H1 (cell line): ENCODE measurements around the gene MYO3A. TPM values are rescaled to one million over a fixed set of nuclear protein-coding genes. Genes with fewer than 3 reads are reported as not detected.
A peak's percentile ranks its signal among the peaks of the same experiment; 100 is the strongest.

ENCODE experiments used
- CTCF ChIA-PET: fragments of 300-600 bp; sonication (Branson Sonifier 250); formaldehyde crosslinking; loops from one replicate; lab custom pipeline; 2021; ENCODE audit not compliant: partially characterized antibody; lab: Charles Lee
- POLR2A ChIA-PET: fragments of 300-600 bp; sonication (Branson Sonifier 250); formaldehyde crosslinking; loops from one replicate; lab custom pipeline; 2021; ENCODE audit warnings: inconsistent platforms; ENCODE audit not compliant: partially characterized antibody; lab: Charles Lee
- DNase-seq, 2 experiments: peaks; one replicate each; pipeline versions ENCODE4 v3.0.0 to v3.0.0-alpha.2; 2010 to 2022; ENCODE audit warnings: low spot score in 2 of 2, low read depth in 1 of 2, mixed read lengths in 1 of 2
- FAIRE-seq: peaks from 2 replicates; lab custom pipeline; 2011; peaks lifted over from hg19 to GRCh38; lab: Jason Lieb, UNC
- H2AFZ ChIP-seq: 2 replicates; pipeline ENCODE4 v1.8.1; 2012; ENCODE audit warnings: low read length, inconsistent platforms
- H2AK5ac ChIP-seq: 2 replicates; pipeline ENCODE4 v1.6.1; 2013; ENCODE audit warnings: low read depth, low read length
- H2BK120ac ChIP-seq: replicated peaks from 2 replicates; pipeline ENCODE3; 2013; ENCODE audit warnings: low read depth, low read length, inconsistent platforms
- H2BK12ac ChIP-seq: 2 replicates; pipeline ENCODE4 v1.6.1; 2013; ENCODE audit warnings: low read depth, low read length
- H2BK15ac ChIP-seq: 2 replicates; pipeline ENCODE4 v1.6.1; 2013; ENCODE audit warnings: low read length
- H2BK20ac ChIP-seq: 2 replicates; pipeline ENCODE4 v1.6.1; 2013; ENCODE audit warnings: low read length
- H2BK5ac ChIP-seq: 2 replicates; pipeline ENCODE4 v1.6.1; 2013; ENCODE audit warnings: low read depth, low read length
- H3K14ac ChIP-seq: 2 replicates; pipeline ENCODE4 v1.6.1; 2013; ENCODE audit warnings: inconsistent platforms; ENCODE audit not compliant: insufficient read length
- H3K18ac ChIP-seq: 2 replicates; pipeline ENCODE4 v1.6.1; 2013; ENCODE audit warnings: low read length; ENCODE audit errors: extremely low read depth
- H3K23ac ChIP-seq: 2 replicates; pipeline ENCODE4 v1.6.1; 2013; ENCODE audit warnings: inconsistent platforms; ENCODE audit not compliant: insufficient read length
- H3K23me2 ChIP-seq: 2 replicates; pipeline ENCODE4 v1.6.1; 2013; ENCODE audit warnings: low read depth, low read length
- H3K27ac ChIP-seq: 2 replicates; pipeline ENCODE4 v1.6.1; 2011; ENCODE audit warnings: low read depth, low read length, inconsistent platforms
- H3K27me3 ChIP-seq, 4 experiments: replicated peaks in 1 of 4; 1 replicate in 1 of 4; 2 replicates in 3 of 4; pipeline versions ENCODE4 v1.6.1 to v1.8.1; 2011 to 2013; ENCODE audit warnings: low read length in 3 of 4, mild to moderate bottlenecking in 3 of 4, inconsistent platforms in 2 of 4, mixed read lengths in 2 of 4, moderate library complexity in 1 of 4; ENCODE audit not compliant: control insufficient read depth in 3 of 4, insufficient read depth in 3 of 4; ENCODE audit errors: extremely low read depth in 1 of 4
- H3K36me3 ChIP-seq, 4 experiments: 2 replicates each; pipeline versions ENCODE4 v1.6.1 to v1.8.1; 2011 to 2013; ENCODE audit warnings: mild to moderate bottlenecking in 4 of 4, low read length in 3 of 4, moderate library complexity in 2 of 4, control low read depth in 1 of 4, inconsistent platforms in 1 of 4; ENCODE audit not compliant: insufficient read depth in 4 of 4, control insufficient read depth in 2 of 4
- H3K4ac ChIP-seq: replicated peaks from 2 replicates; pipeline ENCODE3; 2013; ENCODE audit warnings: low read length, low read depth, mixed read lengths, inconsistent platforms; ENCODE audit not compliant: insufficient read length
- H3K4me1 ChIP-seq, 4 experiments: replicated peaks in 1 of 4; 1 replicate in 1 of 4; 2 replicates in 3 of 4; pipeline versions ENCODE4 v1.6.1 to v1.8.1; 2011 to 2013; ENCODE audit warnings: low read length in 3 of 4, inconsistent platforms in 2 of 4, mixed read lengths in 1 of 4; ENCODE audit not compliant: insufficient read depth in 4 of 4, control insufficient read depth in 3 of 4
- H3K4me2 ChIP-seq, 2 experiments: 2 replicates each; pipeline versions ENCODE4 v1.6.1 to v1.8.1; 2011 to 2013; ENCODE audit warnings: low read depth in 2 of 2, low read length in 2 of 2, control low read depth in 1 of 2, inconsistent platforms in 1 of 2, mild to moderate bottlenecking in 1 of 2; ENCODE audit not compliant: insufficient read depth in 1 of 2
- H3K4me3 ChIP-seq, 4 experiments: fragments of 200-600, 300-600 bp in 1 of 4; sonication (generic), shearing (Covaris generic), sonication (Bioruptor Twin) in 1 of 4; 2 replicates each; pipeline versions ENCODE4 v1.5.1 to v1.8.1; 2011 to 2016; ENCODE audit warnings: low read length in 4 of 4, low read depth in 3 of 4, control low read depth in 2 of 4, inconsistent platforms in 2 of 4, mild to moderate bottlenecking in 2 of 4, mixed read lengths in 1 of 4, moderate library complexity in 1 of 4; ENCODE audit not compliant: insufficient read depth in 2 of 4; ENCODE audit errors: extremely low read depth in 1 of 4
- H3K56ac ChIP-seq: replicated peaks from 2 replicates; pipeline ENCODE3; 2013; ENCODE audit warnings: low read depth, mild to moderate bottlenecking, mixed read lengths, low read length, inconsistent platforms; ENCODE audit not compliant: insufficient read length
- H3K79me1 ChIP-seq: 2 replicates; pipeline ENCODE4 v1.6.1; 2013; ENCODE audit warnings: low read depth, low read length, control low read depth
- H3K79me2 ChIP-seq, 2 experiments: 2 replicates each; pipeline versions ENCODE4 v1.6.1 to v1.8.1; 2012 to 2013; ENCODE audit warnings: low read length in 2 of 2, mild to moderate bottlenecking in 2 of 2, inconsistent platforms in 1 of 2; ENCODE audit not compliant: insufficient read depth in 2 of 2, control insufficient read depth in 1 of 2
- H3K9ac ChIP-seq, 4 experiments: replicated peaks in 1 of 4; 1 replicate in 1 of 4; 2 replicates in 3 of 4; pipeline versions ENCODE4 v1.6.1 to v1.8.1; 2011 to 2013; ENCODE audit warnings: low read depth in 3 of 4, low read length in 3 of 4, control low read depth in 2 of 4, mild to moderate bottlenecking in 2 of 4, moderate library complexity in 2 of 4, inconsistent platforms in 1 of 4; ENCODE audit errors: extremely low read depth in 1 of 4
- H3K9me3 ChIP-seq, 2 experiments: 2 replicates each; pipeline versions ENCODE4 v1.6.1 to v1.8.1; 2012 to 2013; ENCODE audit warnings: mild to moderate bottlenecking in 2 of 2, moderate library complexity in 2 of 2, control low read depth in 1 of 2, inconsistent platforms in 1 of 2, low read depth in 1 of 2, low read length in 1 of 2, mixed read lengths in 1 of 2; ENCODE audit not compliant: insufficient read depth in 2 of 2
- H4K20me1 ChIP-seq, 2 experiments: replicated peaks in 1 of 2; 2 replicates each; pipeline versions ENCODE3 to v1.8.1; 2011 to 2013; ENCODE audit warnings: inconsistent platforms in 2 of 2, low read length in 2 of 2, mild to moderate bottlenecking in 1 of 2; ENCODE audit not compliant: insufficient read depth in 2 of 2, control insufficient read depth in 1 of 2
- H4K5ac ChIP-seq: 2 replicates; pipeline ENCODE4 v1.6.1; 2013; ENCODE audit warnings: low read length, low read depth, mixed read lengths, inconsistent platforms; ENCODE audit not compliant: insufficient read length
- H4K8ac ChIP-seq: 2 replicates; pipeline ENCODE4 v1.8.0; 2013; ENCODE audit warnings: mild to moderate bottlenecking, moderate library complexity, low read length, inconsistent platforms; ENCODE audit not compliant: insufficient read depth; ENCODE audit errors: extremely low read depth
- H4K91ac ChIP-seq: replicated peaks from 2 replicates; pipeline ENCODE3; 2013; ENCODE audit warnings: low read length, mixed read lengths, inconsistent platforms; ENCODE audit not compliant: insufficient read length
- CREB1 ChIP-seq: IDR thresholded peaks from 2 replicates; pipeline ENCODE4 v1.6.1; 2012; ENCODE audit warnings: inconsistent platforms
- FOSL1 ChIP-seq: IDR thresholded peaks from 2 replicates; pipeline ENCODE4 v1.6.1; 2011; ENCODE audit warnings: mild to moderate bottlenecking, low read depth, low read length, moderate library complexity; ENCODE audit not compliant: insufficient read depth
- HDAC2 ChIP-seq, 2 experiments: fragments of 300-600 bp in 1 of 2; sonication (generic) in 1 of 2; IDR thresholded peaks; 2 replicates each; pipeline ENCODE4 v1.6.1; 2011 to 2012; ENCODE audit warnings: low read depth in 2 of 2, low read length in 2 of 2, mild to moderate bottlenecking in 2 of 2, moderate library complexity in 2 of 2, borderline replicate concordance in 1 of 2, inconsistent platforms in 1 of 2
- KDM4A ChIP-seq: IDR thresholded peaks from one replicate; pipeline ENCODE4 v1.7.1; 2012; ENCODE audit warnings: low read depth, mild to moderate bottlenecking, moderate library complexity, low read length, inconsistent platforms; ENCODE audit not compliant: severe bottlenecking
- MAX ChIP-seq: IDR thresholded peaks from 2 replicates; pipeline ENCODE4 v1.6.1; 2012; ENCODE audit warnings: inconsistent platforms
- NRF1 ChIP-seq: IDR thresholded peaks from 2 replicates; pipeline ENCODE4 v1.6.1; 2011; ENCODE audit warnings: mild to moderate bottlenecking, low read depth, low read length, improper control_type of control experiment
- RAD21 ChIP-seq, 2 experiments: IDR thresholded peaks in 1 of 2; conservative IDR thresholded peaks in 1 of 2; 2 replicates each; pipeline ENCODE4 v1.6.1; 2011; ENCODE audit warnings: low read depth in 2 of 2, low read length in 2 of 2, improper control_type of control experiment in 1 of 2, inconsistent platforms in 1 of 2, mild to moderate bottlenecking in 1 of 2, moderate library complexity in 1 of 2
- RBBP5 ChIP-seq: IDR thresholded peaks from 2 replicates; pipeline ENCODE4 v1.7.1; 2012; ENCODE audit warnings: low read depth, mild to moderate bottlenecking, inconsistent platforms, low read length, moderate library complexity, borderline replicate concordance
- RXRA ChIP-seq: IDR thresholded peaks from 2 replicates; pipeline ENCODE4 v1.6.1; 2011; ENCODE audit warnings: low read depth, mild to moderate bottlenecking, low read length, moderate library complexity; ENCODE audit not compliant: insufficient read depth
- SUZ12 ChIP-seq: fragments of 200-600 bp; sonication (generic); IDR thresholded peaks from 2 replicates; pipeline ENCODE4 v1.6.1; 2012; ENCODE audit warnings: mild to moderate bottlenecking, inconsistent platforms, low read length, moderate library complexity, mixed read lengths
- TBP ChIP-seq: IDR thresholded peaks from 2 replicates; pipeline ENCODE4 v1.6.1; 2011; ENCODE audit warnings: low read depth, low read length, improper control_type of control experiment
- WGBS, 2 experiments: shearing (Covaris generic) in 1 of 2; methylation state at CpG; one replicate each; pipeline versions ENCODE4 v1.1.6 to v1.1.7; 2013 to 2015; ENCODE audit warnings: low lambda C conversion rate in 2 of 2, mixed read lengths in 2 of 2, inconsistent platforms in 1 of 2, low coverage in 1 of 2, missing lambda C conversion rate in 1 of 2; ENCODE audit not compliant: insufficient replicate concordance in 2 of 2, insufficient coverage in 1 of 2, insufficient read length in 1 of 2; ENCODE audit errors: extremely low coverage in 1 of 2, missing lambda C conversion rate in 1 of 2; 5-methylcytosine and 5-hydroxymethylcytosine counted together
- polyA plus RNA-seq, 7 experiments: library from polyadenylated mRNA; depleted of rRNA in 3 of 7; stranded (reverse) in 5 of 7; unstranded in 2 of 7; fragments of >200 nt in 5 of 7; fragments of 200-250 nt in 2 of 7; gene quantifications; 1 replicate in 5 of 7; 2 replicates in 1 of 7; 4 replicates in 1 of 7; pipeline versions ENCODE4 v1.2.1 to v1.2.3, GENCODE V29; 2011 to 2013; ENCODE audit warnings: missing spikeins in 2 of 7, mixed read lengths in 2 of 7
- total RNA-seq: library from RNA; stranded (reverse); fragmentation: NEBNext Ultra II Directional; extraction: Animal tissue kit (Norgen Biotek cat#: 25700); gene quantifications from 2 replicates; pipeline ENCODE4 v1.2.1, GENCODE V29; 2021

The MYO3A gene
- total and polyA plus RNA-seq, 2 of the 8 experiments (the other 6 are each of a cell fraction or from before 2014, with no cell fraction given): 3.9 to 5.3 TPM

- Histone ChIP-seq H4K20me1 (no peaks in the 10 kb centered on the region), H3K79me2 (no peaks in the 10 kb centered on the region), H2BK5ac (peak overlapping the region; percentile 41; the same call in 1 of the 2 replicates), H3K79me1 (no peaks in the 10 kb centered on the region), H2AK5ac (no peak overlapping the region), H3K27me3 (peaks cover 0 to 5% (median under 1%) of the 10 kb centered on the region in 4 experiments; a peak in 4 of 7 replicates), H3K36me3 (no peaks in the 10 kb centered on the region), H3K9me3 (no peaks in the 10 kb centered on the region), H3K14ac (no peak overlapping the region), H4K91ac (peak overlapping the region; percentile 69), H3K56ac (no peak overlapping the region), H3K23me2 (peaks cover 5% of the 10 kb centered on the region; the same call in 1 of the 2 replicates), H3K9ac (peak overlapping the region in 2 of 4 experiments; percentile 40 to 51; a peak in 3 of 7 replicates), H3K23ac (no peak overlapping the region), H3K4me1 (peaks cover 0 to 5% (median 0%) of the 10 kb centered on the region in 4 experiments; a peak in 1 of 7 replicates), H4K8ac (peak overlapping the region; percentile 79; the same call in 1 of the 2 replicates), H3K4me3 (peak overlapping the region; percentile 37 to 78 (median 77)), H2BK120ac (no peak overlapping the region), H3K4ac (peak overlapping the region; percentile 6), H3K4me2 (peak overlapping the region; percentile 92 to 94), H2BK12ac (peak overlapping the region; percentile 65; the same call in 1 of the 2 replicates), H2AFZ (peak overlapping the region; percentile 100), H2BK15ac (peak overlapping the region; percentile 50; the same call in 1 of the 2 replicates), H3K27ac (no peak overlapping the region), H3K18ac (peak overlapping the region; percentile 65), H4K5ac (peak overlapping the region; percentile 15), H2BK20ac (0 out of 2 replicates have a peak overlapping the region, but pooled peaks have one; percentile 23)
- CTCF ChIA-PET: interaction anchor here (0.7 to 2.5 kb wide), 16 partner anchors 8 to 336 kb away, joined by 3 to 13 read pairs (median 3); no protein-coding TSS in a partner anchor
- no peak for FAIRE-seq
- 2% methylated on average over 26 of the region's 35 CpGs; no CpG with 5 or more reads in 1 of the 2 experiments for WGBS, 2 experiments
- peak in 1 of 2 experiments; percentile 71 for DNase-seq
- POLR2A ChIA-PET: interaction anchor here (0.6 to 0.7 kb wide), 3 partner anchors 146 to 280 kb away, joined by 3 to 4 read pairs (median 3); no protein-coding TSS in a partner anchor
- TF ChIP-seq HDAC2 (IDR thresholded peaks at IDR 0.05; ENCODE audit: borderline replicate concordance in 1 of 2, low read depth in 2 of 2, low read length in 2 of 2) (no peak; a peak in 1 of 4 replicates), SUZ12 (peak; percentile 48; the same call in 1 of the 2 replicates), MAX (peak; percentile 46; the same call in 1 of the 2 replicates), FOSL1 (no peak), RAD21 (IDR thresholded peaks at IDR 0.05 in 1 of 2, conservative IDR thresholded peaks at IDR 0.05 in 1 of 2; ENCODE audit: low read depth in 2 of 2, low read length in 2 of 2) (peak; percentile 38 to 49), KDM4A (peak; percentile 44), RBBP5 (no peak; the same call in 1 of the 2 replicates), NRF1 (no peak), RXRA (no peak), CREB1 (no peak), TBP (no peak)
These were observed 651 bp downstream of the MYO3A start for GRCh38 chr10:25934621-25935139.
